ENCODE results near the gene SS18L1. TPM values are rescaled to one million over a fixed set of nuclear protein-coding genes. Genes with fewer than 3 reads are reported as not detected.

The SS18L1 gene
- total and polyA plus RNA-seq, 9 donors, result 11.2 to 17.3 (median 14.4) TPM

DNA sequence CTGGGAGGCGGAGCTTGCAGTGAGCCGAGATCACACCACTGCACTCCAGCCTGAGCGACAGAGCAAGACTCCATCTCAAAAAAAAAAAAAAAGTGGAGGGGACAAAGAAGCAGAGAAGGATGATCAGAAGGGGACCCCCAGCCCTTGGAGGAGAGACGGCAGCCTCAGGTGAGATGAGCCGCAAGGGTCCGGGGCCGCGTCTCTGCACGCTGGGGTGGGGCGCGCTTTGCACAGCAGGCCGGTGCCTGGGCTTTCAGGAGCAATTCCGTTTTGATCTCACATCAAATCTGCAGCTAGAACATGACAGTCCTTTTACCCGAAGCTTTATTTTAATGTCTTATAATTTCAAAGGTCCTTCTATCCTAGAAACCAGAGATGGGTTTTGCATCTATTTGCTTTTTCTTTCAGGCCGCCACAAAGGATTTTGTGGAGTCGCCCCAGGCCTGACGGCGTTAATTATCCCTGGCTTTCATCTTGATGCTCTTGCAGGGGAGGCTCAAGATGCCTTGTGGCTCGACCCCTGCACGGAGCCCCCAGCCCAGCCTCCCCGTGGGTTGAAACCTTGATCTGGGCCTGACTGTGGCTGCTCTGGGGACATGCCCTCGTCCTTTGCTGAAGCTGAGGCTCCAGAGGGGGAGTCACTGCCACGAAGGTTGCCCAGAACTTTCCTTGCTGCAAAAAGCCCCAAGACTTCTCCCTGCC is 59.3 kb downstream of the SS18L1 start:
- H3K36me3 ChIP-seq (ENCODE audit: control insufficient read depth, insufficient read depth, low read length), result peaks cover 50% of the 10 kb centered on the region
- DNase-seq, result no peak
- peaks cover 4% of the 10 kb centered on the region for H3K4me1 ChIP-seq (ENCODE audit: control insufficient read depth, insufficient read depth, low read length)
- H3K4me3 ChIP-seq (ENCODE audit: low read length), result no peak overlapping the region
- H3K27ac ChIP-seq (ENCODE audit: low read length), result no peak overlapping the region
- WGBS (ENCODE audit: insufficient coverage), result 65% methylated on average over 17 of the region's 23 CpGs
- H3K9me3 ChIP-seq (replicated peaks; ENCODE audit: control insufficient read depth, low read depth, low read length), result no peaks in the 10 kb centered on the region
- no peaks in the 10 kb centered on the region for H3K27me3 ChIP-seq (ENCODE audit: control insufficient read depth, insufficient read depth, low read length)

DNA sequence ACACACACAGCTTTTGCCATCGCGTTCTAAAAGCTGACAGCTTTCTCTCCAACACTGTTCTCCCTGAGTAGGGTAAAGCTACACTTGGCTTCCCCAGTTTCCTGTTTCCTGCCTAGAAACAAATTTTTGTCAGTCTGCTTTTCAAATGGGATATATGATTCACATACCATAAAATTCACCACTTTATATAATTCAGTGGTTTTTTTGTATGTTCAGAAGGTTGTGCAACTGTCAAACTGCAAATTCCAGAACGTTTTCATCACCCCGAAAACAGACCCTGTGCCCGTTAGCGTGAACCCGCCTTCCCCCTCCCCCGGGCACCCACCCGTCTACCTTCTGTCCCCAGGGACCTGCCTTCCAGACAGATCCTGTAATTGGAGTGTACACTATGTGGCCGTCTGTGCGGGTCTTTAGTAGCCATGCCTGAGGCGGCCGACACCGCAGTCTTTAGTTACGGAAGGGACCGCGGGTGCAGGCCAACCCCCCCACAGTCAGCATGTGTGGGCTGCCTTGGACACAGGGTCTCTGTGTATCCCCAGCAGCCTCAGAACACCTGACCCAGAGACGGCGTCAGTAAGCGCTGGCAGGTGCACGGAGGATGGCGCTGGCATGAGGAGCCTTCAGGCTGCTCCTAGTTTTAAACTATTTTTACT is 59.9 kb downstream of the SS18L1 start:
- Histone ChIP-seq H3K4me1 (ENCODE audit: control insufficient read depth, insufficient read depth, low read length) (peaks cover 4% of the 10 kb centered on the region), H3K36me3 (ENCODE audit: control insufficient read depth, insufficient read depth, low read length) (peaks cover 43% of the 10 kb centered on the region), H3K27ac (ENCODE audit: low read length) (no peak overlapping the region), H3K9me3 (replicated peaks; ENCODE audit: control insufficient read depth, low read depth, low read length) (no peaks in the 10 kb centered on the region), H3K4me3 (ENCODE audit: low read length) (no peak overlapping the region), H3K27me3 (ENCODE audit: control insufficient read depth, insufficient read depth, low read length) (no peaks in the 10 kb centered on the region)
- DNase-seq, result no peak
- 62% methylated on average over 8 of the region's 22 CpGs for WGBS (ENCODE audit: insufficient coverage)

GRCh38 chr20:62205618-62206387 is 62.2 kb downstream of the SS18L1 start:
- 87% methylated on average over 38 of the region's 38 CpGs for WGBS (ENCODE audit: insufficient coverage)
- Histone ChIP-seq H3K4me3 (ENCODE audit: low read length) (no peak overlapping the region), H3K9me3 (replicated peaks; ENCODE audit: control insufficient read depth, low read depth, low read length) (no peaks in the 10 kb centered on the region), H3K27me3 (ENCODE audit: control insufficient read depth, insufficient read depth, low read length) (peaks cover 21% of the 10 kb centered on the region), H3K4me1 (ENCODE audit: control insufficient read depth, insufficient read depth, low read length) (peaks cover 6% of the 10 kb centered on the region), H3K27ac (ENCODE audit: low read length) (no peak overlapping the region), H3K36me3 (ENCODE audit: control insufficient read depth, insufficient read depth, low read length) (peaks cover 27% of the 10 kb centered on the region)
- no peak for DNase-seq

DNA sequence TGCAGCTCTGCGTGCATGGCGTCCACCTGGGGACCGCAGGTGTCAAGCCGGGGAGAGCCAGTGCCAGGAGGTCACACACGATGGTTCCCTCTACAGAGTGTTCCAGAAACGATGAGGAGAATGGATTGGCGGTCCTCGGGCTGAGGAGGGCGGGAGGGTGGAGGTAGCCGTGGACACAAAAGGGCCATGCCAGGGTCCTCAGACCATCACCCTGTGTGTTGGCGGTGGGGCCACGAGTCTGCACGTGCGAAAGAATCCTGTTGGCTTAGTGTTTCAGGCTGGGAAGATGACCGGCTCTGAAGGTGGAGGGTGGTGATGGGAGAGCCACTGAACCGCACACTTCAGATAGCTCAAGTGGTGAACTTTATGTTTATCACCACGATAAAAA is 62.8 kb downstream of the SS18L1 start:
- Histone ChIP-seq H3K27me3 (ENCODE audit: control insufficient read depth, insufficient read depth, low read length) (peaks cover 25% of the 10 kb centered on the region), H3K4me3 (ENCODE audit: low read length) (no peak overlapping the region), H3K9me3 (replicated peaks; ENCODE audit: control insufficient read depth, low read depth, low read length) (no peaks in the 10 kb centered on the region), H3K27ac (ENCODE audit: low read length) (no peak overlapping the region), H3K36me3 (ENCODE audit: control insufficient read depth, insufficient read depth, low read length) (peaks cover 21% of the 10 kb centered on the region), H3K4me1 (ENCODE audit: control insufficient read depth, insufficient read depth, low read length) (peaks cover 3% of the 10 kb centered on the region)
- DNase-seq, result no peak
- 89% methylated on average over 16 of the region's 17 CpGs for WGBS (ENCODE audit: insufficient coverage)

GRCh38 chr20:62208061-62208794 is 64.7 kb downstream of the SS18L1 start:
- Histone ChIP-seq H3K27ac (ENCODE audit: low read length) (no peak overlapping the region), H3K9me3 (replicated peaks; ENCODE audit: control insufficient read depth, low read depth, low read length) (no peaks in the 10 kb centered on the region), H3K4me1 (ENCODE audit: control insufficient read depth, insufficient read depth, low read length) (peaks cover 3% of the 10 kb centered on the region), H3K4me3 (ENCODE audit: low read length) (no peak overlapping the region), H3K36me3 (ENCODE audit: control insufficient read depth, insufficient read depth, low read length) (peaks cover 7% of the 10 kb centered on the region), H3K27me3 (ENCODE audit: control insufficient read depth, insufficient read depth, low read length) (peaks cover 35% of the 10 kb centered on the region)
- no peak for DNase-seq
- WGBS (ENCODE audit: insufficient coverage), result 87% methylated on average over 6 of the region's 19 CpGs

DNA sequence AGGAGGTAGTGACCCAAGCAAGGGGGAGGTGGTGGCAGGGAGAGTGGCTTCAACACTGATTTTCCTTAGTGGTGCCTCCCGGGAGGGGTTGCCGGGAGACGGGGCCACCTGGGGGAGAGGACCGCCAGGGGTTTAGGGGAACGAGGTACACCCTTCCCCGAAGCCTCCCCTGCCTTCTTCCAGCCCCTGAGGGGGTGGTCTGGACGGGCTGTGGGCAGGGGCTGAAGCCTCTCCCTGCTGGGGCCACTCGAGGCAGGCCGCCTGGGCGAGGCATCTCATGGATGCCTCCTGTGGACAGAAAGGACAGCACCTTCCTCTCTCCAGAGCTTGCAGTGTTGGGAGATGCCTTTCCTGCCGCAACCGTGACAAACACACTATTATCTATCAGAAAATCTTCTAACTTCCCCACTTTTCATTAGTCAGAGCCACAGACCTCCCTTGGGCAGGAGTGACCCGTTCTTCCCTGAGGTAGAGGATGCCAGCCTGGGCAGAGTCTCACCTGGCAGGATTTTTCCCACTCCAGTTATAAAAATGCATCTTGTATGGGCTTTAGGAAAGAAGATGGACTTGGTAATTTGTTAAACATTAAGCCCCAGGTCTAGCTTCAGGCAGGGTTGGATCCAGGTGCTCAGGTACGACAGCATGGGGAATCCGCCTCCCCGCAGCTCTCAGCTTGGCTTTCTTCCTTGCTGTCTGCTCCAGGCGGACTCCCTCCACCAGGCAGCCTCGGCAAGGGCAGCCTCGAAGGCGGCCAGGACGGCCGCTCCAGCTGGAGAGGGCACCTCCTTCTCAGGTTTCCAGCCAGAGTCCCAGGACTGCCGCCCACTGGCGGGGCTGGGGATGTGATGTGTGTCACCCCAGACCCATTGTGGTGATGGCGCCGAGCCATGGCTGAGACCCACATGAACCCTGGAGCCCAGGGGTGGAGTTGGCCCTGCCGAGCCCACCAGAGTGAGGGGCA is 65.5 kb downstream of the SS18L1 start:
- H3K36me3 ChIP-seq (ENCODE audit: control insufficient read depth, insufficient read depth, low read length), result peaks cover 3% of the 10 kb centered on the region
- peaks cover 39% of the 10 kb centered on the region for H3K27me3 ChIP-seq (ENCODE audit: control insufficient read depth, insufficient read depth, low read length)
- peaks cover 3% of the 10 kb centered on the region for H3K4me1 ChIP-seq (ENCODE audit: control insufficient read depth, insufficient read depth, low read length)
- 33% methylated on average over 10 of the region's 27 CpGs for WGBS (ENCODE audit: insufficient coverage)
- no peaks in the 10 kb centered on the region for H3K9me3 ChIP-seq (replicated peaks; ENCODE audit: control insufficient read depth, low read depth, low read length)
- no peak overlapping the region for H3K4me3 ChIP-seq (ENCODE audit: low read length)
- DNase-seq, result no peak
- H3K27ac ChIP-seq (ENCODE audit: low read length), result no peak overlapping the region

GRCh38 chr20:62209850-62210495 is 66.4 kb downstream of the SS18L1 start:
- Histone ChIP-seq H3K9me3 (replicated peaks; ENCODE audit: control insufficient read depth, low read depth, low read length) (no peaks in the 10 kb centered on the region), H3K27ac (ENCODE audit: low read length) (no peak overlapping the region), H3K4me1 (ENCODE audit: control insufficient read depth, insufficient read depth, low read length) (peaks cover 3% of the 10 kb centered on the region), H3K27me3 (ENCODE audit: control insufficient read depth, insufficient read depth, low read length) (peaks cover 48% of the 10 kb centered on the region), H3K4me3 (ENCODE audit: low read length) (no peak overlapping the region), H3K36me3 (ENCODE audit: control insufficient read depth, insufficient read depth, low read length) (peaks cover 2% of the 10 kb centered on the region)
- no peak for DNase-seq
- 64% methylated on average over 10 of the region's 17 CpGs for WGBS (ENCODE audit: insufficient coverage)

GRCh38 chr20:62210496-62210855 is 66.9 kb downstream of the SS18L1 start:
- Histone ChIP-seq H3K9me3 (replicated peaks; ENCODE audit: control insufficient read depth, low read depth, low read length) (no peaks in the 10 kb centered on the region), H3K27ac (ENCODE audit: low read length) (no peak overlapping the region), H3K27me3 (ENCODE audit: control insufficient read depth, insufficient read depth, low read length) (peaks cover 53% of the 10 kb centered on the region), H3K36me3 (ENCODE audit: control insufficient read depth, insufficient read depth, low read length) (no peaks in the 10 kb centered on the region), H3K4me1 (ENCODE audit: control insufficient read depth, insufficient read depth, low read length) (peaks cover 3% of the 10 kb centered on the region), H3K4me3 (ENCODE audit: low read length) (no peak overlapping the region)
- no peak for DNase-seq
- 49% methylated on average over 20 of the region's 21 CpGs for WGBS (ENCODE audit: insufficient coverage)

- H3K27ac ChIP-seq (ENCODE audit: low read length), result no peak overlapping the region
- peaks cover 3% of the 10 kb centered on the region for H3K4me1 ChIP-seq (ENCODE audit: control insufficient read depth, insufficient read depth, low read length)
- no peaks in the 10 kb centered on the region for H3K36me3 ChIP-seq (ENCODE audit: control insufficient read depth, insufficient read depth, low read length)
- H3K9me3 ChIP-seq (replicated peaks; ENCODE audit: control insufficient read depth, low read depth, low read length), result no peaks in the 10 kb centered on the region
- no peak overlapping the region for H3K4me3 ChIP-seq (ENCODE audit: low read length)
- H3K27me3 ChIP-seq (ENCODE audit: control insufficient read depth, insufficient read depth, low read length), result peaks cover 60% of the 10 kb centered on the region
- DNase-seq, result no peak
- 78% methylated on average over 8 of the region's 8 CpGs for WGBS (ENCODE audit: insufficient coverage)
Measured at GRCh38 chr20:62211216-62211615, 67.6 kb downstream of the SS18L1 start.
